IMR-90 (cell line): ENCODE data around the gene MRGPRE. TPM values are rescaled to one million over a fixed set of nuclear protein-coding genes. Genes with fewer than 3 reads are reported as not detected.

Source experiments
- ATAC-seq: fragments of 200-7000 bp; cut with Tn5 transposase; 2 replicates; pipeline ENCODE4 v1.9.1; 2020; ENCODE audit warnings: low read depth, mild to moderate bottlenecking, moderate library complexity
- BruUV-seq: library from RNA; stranded (reverse); fragments of 400-500 nt; replicated peaks from 2 replicates; lab custom pipeline; 2021; lab: Mats Ljungman, UMichigan
- CTCF ChIA-PET: fragments of 300-600 bp; formaldehyde crosslinking; extraction: SDS; loops from one replicate; lab custom pipeline; 2021; ENCODE audit warnings: antibody characterized with exemption; lab: Yijun Ruan, JAX
- POLR2A ChIA-PET: fragments of 300-600 bp; sonication (Branson Sonifier 250); formaldehyde crosslinking; loops from one replicate; lab custom pipeline; 2022; ENCODE audit warnings: antibody characterized with exemption; ENCODE audit not compliant: unreplicated experiment; lab: Charles Lee
- DNase-seq: peaks from one replicate; pipeline ENCODE4 v3.0.0; 2013
- H2AFZ ChIP-seq: replicated peaks from 2 replicates; pipeline ENCODE3; 2013; ENCODE audit warnings: low read length, mild to moderate bottlenecking; ENCODE audit not compliant: poor library complexity
- H2AK5ac ChIP-seq: 2 replicates; pipeline ENCODE4 v1.6.1; 2013; ENCODE audit warnings: low read depth, low read length, inconsistent platforms
- H2AK9ac ChIP-seq: replicated peaks from 2 replicates; pipeline ENCODE3; 2013; ENCODE audit warnings: mild to moderate bottlenecking, low read depth, low read length, moderate library complexity; ENCODE audit not compliant: poor library complexity
- H2BK120ac ChIP-seq: 2 replicates; pipeline ENCODE4 v1.6.1; 2013; ENCODE audit warnings: low read depth, low read length, inconsistent platforms
- H2BK15ac ChIP-seq: 3 replicates; pipeline ENCODE4 v1.6.1; 2013; ENCODE audit warnings: low read depth, low read length, inconsistent platforms
- H2BK20ac ChIP-seq: 2 replicates; pipeline ENCODE4 v1.6.1; 2013; ENCODE audit warnings: low read depth, mild to moderate bottlenecking, inconsistent platforms, low read length, moderate library complexity
- H2BK5ac ChIP-seq: 2 replicates; pipeline ENCODE4 v1.6.1; 2013; ENCODE audit warnings: mild to moderate bottlenecking, low read depth, low read length, inconsistent platforms; ENCODE audit not compliant: poor library complexity, severe bottlenecking
- H3K14ac ChIP-seq: replicated peaks from 2 replicates; pipeline ENCODE4 v1.6.1; 2013; ENCODE audit warnings: low read depth, low read length, inconsistent platforms
- H3K18ac ChIP-seq: 2 replicates; pipeline ENCODE4 v1.6.1; 2013; ENCODE audit warnings: low read depth, low read length, control low read depth
- H3K23ac ChIP-seq: 2 replicates; pipeline ENCODE4 v1.6.1; 2013; ENCODE audit warnings: low read depth, low read length, inconsistent platforms
- H3K27ac ChIP-seq: 2 replicates; pipeline ENCODE4 v1.5.1; 2013; ENCODE audit warnings: mild to moderate bottlenecking, control low read depth, low read length; ENCODE audit not compliant: insufficient read depth
- H3K27me3 ChIP-seq: 2 replicates; pipeline ENCODE4 v1.6.1; 2013; ENCODE audit warnings: low read length; ENCODE audit not compliant: control insufficient read depth, insufficient read depth
- H3K36me3 ChIP-seq: 2 replicates; pipeline ENCODE4 v1.6.1; 2013; ENCODE audit warnings: low read length, mixed read lengths; ENCODE audit not compliant: control insufficient read depth, insufficient read depth
- H3K4ac ChIP-seq: 2 replicates; pipeline ENCODE4 v1.6.1; 2013; ENCODE audit warnings: low read depth, low read length, inconsistent platforms
- H3K4me1 ChIP-seq: 2 replicates; pipeline ENCODE4 v1.6.1; 2013; ENCODE audit warnings: low read length, mixed read lengths; ENCODE audit not compliant: control insufficient read depth, insufficient read depth
- H3K4me2 ChIP-seq: 2 replicates; pipeline ENCODE4 v1.6.1; 2013; ENCODE audit warnings: low read depth, mild to moderate bottlenecking, control low read depth, low read length, moderate library complexity
- H3K4me3 ChIP-seq: 2 replicates; pipeline ENCODE4 v1.5.1; 2013; ENCODE audit warnings: low read depth, mild to moderate bottlenecking, control low read depth, low read length, moderate library complexity; ENCODE audit not compliant: insufficient read depth
- H3K56ac ChIP-seq: 2 replicates; pipeline ENCODE4 v1.6.1; 2013; ENCODE audit warnings: low read length, inconsistent platforms; ENCODE audit not compliant: insufficient read depth; ENCODE audit errors: extremely low read depth
- H3K79me1 ChIP-seq, 2 experiments: 2 replicates each; pipeline ENCODE4 v1.6.1; 2013; ENCODE audit warnings: low read length in 2 of 2, inconsistent platforms in 1 of 2, low read depth in 1 of 2
- H3K9ac ChIP-seq: 2 replicates; pipeline ENCODE4 v1.6.1; 2013; ENCODE audit warnings: low read depth, low read length, control low read depth
- H3K9me1 ChIP-seq: 2 replicates; pipeline ENCODE4 v1.6.1; 2013; ENCODE audit warnings: low read length, inconsistent platforms; ENCODE audit not compliant: insufficient read depth
- H3K9me3 ChIP-seq: 2 replicates; pipeline ENCODE4 v1.6.1; 2013; ENCODE audit warnings: low read length; ENCODE audit not compliant: control insufficient read depth, insufficient read depth
- H4K20me1 ChIP-seq: 2 replicates; pipeline ENCODE4 v1.6.1; 2013; ENCODE audit warnings: low read length, inconsistent platforms; ENCODE audit not compliant: insufficient read depth
- H4K5ac ChIP-seq: 2 replicates; pipeline ENCODE4 v1.6.1; 2013; ENCODE audit warnings: mild to moderate bottlenecking, low read depth, low read length, control low read depth
- H4K8ac ChIP-seq, 2 experiments: 2 replicates each; pipeline ENCODE4 v1.6.1; 2013; ENCODE audit warnings: low read depth in 2 of 2, low read length in 2 of 2, control low read depth in 1 of 2, inconsistent platforms in 1 of 2
- H4K91ac ChIP-seq: 2 replicates; pipeline ENCODE4 v1.6.1; 2013; ENCODE audit warnings: low read depth, low read length, inconsistent platforms; ENCODE audit not compliant: insufficient read depth
- BHLHE40 ChIP-seq: fragments of 150-350 bp; IDR thresholded peaks from 2 replicates; pipeline ENCODE4 v1.6.1; 2016; ENCODE audit warnings: mild to moderate bottlenecking, low read depth, low read length
- CHD1 ChIP-seq: IDR thresholded peaks from 2 replicates; pipeline ENCODE4 v1.6.1; 2012; ENCODE audit warnings: low read depth, low read length, improper control_type of control experiment
- WGBS, 2 experiments: methylation state at CpG; one replicate each; pipeline versions ENCODE4 v1.1.5 to v1.1.7; 2013; ENCODE audit warnings: missing lambda C conversion rate in 2 of 2; ENCODE audit not compliant: insufficient read length in 1 of 2; ENCODE audit errors: extremely low coverage in 2 of 2; 5-methylcytosine and 5-hydroxymethylcytosine counted together
- dilution Hi-C: fragments of 300-500 bp; cut with HindIII; formaldehyde crosslinking; loops from one replicate; pipeline ENCODE4 v1.14.3; 2018; ENCODE audit warnings: low sequenced_read_pairs; ENCODE audit not compliant: unreplicated experiment
- in situ Hi-C: fragments of 300-500 bp; cut with MboI; formaldehyde crosslinking; loops from 3 replicates; pipeline ENCODE4 v1.14.3; 2019; ENCODE audit warnings: low sequenced_read_pairs, inconsistent platforms, mixed read lengths
- intact Hi-C: fragments of 100-400 bp; cut with micrococcal nuclease; formaldehyde crosslinking; loops from 2 replicates; pipeline ENCODE4 v1.10.0; 2022
- polyA plus RNA-seq, 3 experiments: library from polyadenylated mRNA; depleted of rRNA; stranded (reverse); fragments of >200 nt; gene quantifications; 2 replicates each; pipeline ENCODE4 v1.2.3, GENCODE V29; 2012; ENCODE audit warnings: low replicate concordance in 1 of 3
- total RNA-seq: library from RNA; depleted of rRNA; stranded (reverse); fragments of >200 nt; gene quantifications from 2 replicates; pipeline ENCODE4 v1.2.3, GENCODE V29; 2012

Gene MRGPRE
- total and polyA plus RNA-seq, 2 of the 4 experiments (the other 2 are of a cell fraction): not detected

- Histone ChIP-seq H3K14ac (no peak overlapping the region), H3K27me3 (peaks cover 65% of the 10 kb centered on the region), H2BK15ac (no peak overlapping the region), H3K4me2 (no peak overlapping the region), H4K91ac (no peak overlapping the region), H3K18ac (no peak overlapping the region), H2AFZ (no peak overlapping the region), H4K20me1 (no peaks in the 10 kb centered on the region), H3K36me3 (no peaks in the 10 kb centered on the region), H3K4ac (no peak overlapping the region), H3K79me1 (no peaks in the 10 kb centered on the region), H3K9ac (no peak overlapping the region), H3K56ac (no peak overlapping the region), H2BK20ac (no peak overlapping the region), H3K4me3 (no peak overlapping the region), H3K9me3 (no peaks in the 10 kb centered on the region), H2AK5ac (no peak overlapping the region), H3K4me1 (no peaks in the 10 kb centered on the region), H3K9me1 (no peaks in the 10 kb centered on the region), H2BK5ac (no peak overlapping the region), H3K23ac (no peak overlapping the region), H2BK120ac (no peak overlapping the region), H2AK9ac (no peak overlapping the region), H3K27ac (no peak overlapping the region), H4K8ac (no peak overlapping the region), H4K5ac (no peak overlapping the region)
- in situ Hi-C loops (no loop called here), intact Hi-C loops (no loop called here), dilution Hi-C loops (no loop called here)
- ATAC-seq (no peak), DNase-seq (no peak)
- WGBS, 2 experiments: 100% methylated on average over 2 of the region's 21 CpGs; no CpG with 5 or more reads in 1 of the 2 experiments
- POLR2A ChIA-PET: no interaction called here
- CTCF ChIA-PET: no interaction called here
- no TSS peak for BruUV-seq
- TF ChIP-seq CHD1 (no peak), BHLHE40 (peak; percentile 25; the same call in 1 of the 2 replicates)
Observed at GRCh38 chr11:3225826-3226750, 6.1 kb downstream of the MRGPRE start.
